CD14-positive monocyte (primary cell): ENCODE measurements around the gene FNDC3B. TPM values are rescaled to one million over a fixed set of nuclear protein-coding genes. Genes with fewer than 3 reads are reported as not detected.
A peak's percentile ranks its signal among the peaks of the same experiment; 100 is the strongest.

Source experiments
- DNase-seq, 3 donors: peaks; one replicate each; pipeline ENCODE4 v3.0.0-alpha.2; 2011 to 2022
- H2AFZ ChIP-seq: 2 replicates; pipeline ENCODE4 v1.6.0; 2012; ENCODE audit warnings: mild to moderate bottlenecking, low read depth, low read length, inconsistent platforms; ENCODE audit not compliant: insufficient read depth, poor library complexity, severe bottlenecking
- H3K27ac ChIP-seq, 2 donors: 1 replicate in 1 of 2; 2 replicates in 1 of 2; pipeline ENCODE4 v1.5.1; 2012 to 2013; ENCODE audit warnings: low read length in 2 of 2, control low read depth in 1 of 2, inconsistent platforms in 1 of 2, low read depth in 1 of 2, mild to moderate bottlenecking in 1 of 2
- H3K27me3 ChIP-seq, 2 donors: one replicate each; pipeline versions ENCODE4 v1.6.0 to v1.6.1; 2011 to 2013; ENCODE audit warnings: low read length in 2 of 2; ENCODE audit not compliant: control insufficient read depth in 2 of 2, insufficient read depth in 2 of 2
- H3K36me3 ChIP-seq, 2 donors: replicated peaks in 1 of 2; 1 replicate in 1 of 2; 2 replicates in 1 of 2; pipeline versions ENCODE4 v1.5.1 to v1.6.1; 2012 to 2013; ENCODE audit warnings: low read length in 2 of 2, control low read depth in 1 of 2, inconsistent platforms in 1 of 2, mild to moderate bottlenecking in 1 of 2; ENCODE audit not compliant: insufficient read depth in 2 of 2, control insufficient read depth in 1 of 2
- H3K4me1 ChIP-seq, 2 donors: 1 replicate in 1 of 2; 2 replicates in 1 of 2; pipeline versions ENCODE4 v1.5.1 to v1.6.1; 2012 to 2013; ENCODE audit warnings: low read length in 2 of 2, control low read depth in 1 of 2, inconsistent platforms in 1 of 2, mild to moderate bottlenecking in 1 of 2, moderate library complexity in 1 of 2; ENCODE audit not compliant: insufficient read depth in 2 of 2, control insufficient read depth in 1 of 2
- H3K4me2 ChIP-seq: replicated peaks from 2 replicates; pipeline ENCODE3; 2012; ENCODE audit warnings: low read length, moderate library complexity, mild to moderate bottlenecking; ENCODE audit not compliant: poor library complexity, severe bottlenecking; ENCODE audit errors: extremely low read depth
- H3K4me3 ChIP-seq, 3 experiments: fragments of 200-600 bp in 1 of 3; sonication (generic) in 1 of 3; replicated peaks in 1 of 3; 1 replicate in 2 of 3; 2 replicates in 1 of 3; pipeline ENCODE4 v1.5.1; 2011 to 2013; ENCODE audit warnings: low read length in 3 of 3, mild to moderate bottlenecking in 3 of 3, control low read depth in 2 of 3, low read depth in 2 of 3, inconsistent platforms in 1 of 3, moderate library complexity in 1 of 3
- H3K79me2 ChIP-seq: 2 replicates; pipeline ENCODE4 v1.6.0; 2012; ENCODE audit warnings: mild to moderate bottlenecking, control low read depth, inconsistent platforms, low read length, moderate library complexity; ENCODE audit not compliant: insufficient read depth
- H3K9ac ChIP-seq: 2 replicates; pipeline ENCODE4 v1.6.0; 2017; ENCODE audit warnings: low read length, mild to moderate bottlenecking; ENCODE audit not compliant: insufficient read depth, poor library complexity, severe bottlenecking
- H3K9me3 ChIP-seq, 2 donors: replicated peaks in 1 of 2; 1 replicate in 1 of 2; 2 replicates in 1 of 2; pipeline versions ENCODE4 v1.5.1 to v1.6.1; 2012 to 2013; ENCODE audit warnings: low read length in 2 of 2, control low read depth in 1 of 2; ENCODE audit not compliant: control insufficient read depth in 1 of 2, insufficient read depth in 1 of 2
- H4K20me1 ChIP-seq: 2 replicates; pipeline ENCODE4 v1.6.0; 2012; ENCODE audit warnings: mild to moderate bottlenecking, low read length, control low read depth, moderate library complexity; ENCODE audit not compliant: insufficient read depth
- H3K27ac Mint-ChIP-seq, 7 donors: one replicate each; pipeline ENCODE4 v1.8.0; 2020; ENCODE audit warnings: mild to moderate bottlenecking in 7 of 7, mixed read lengths in 7 of 7, moderate library complexity in 6 of 7, inconsistent platforms in 2 of 7
- H3K27me3 Mint-ChIP-seq, 3 donors: one replicate each; pipeline ENCODE4 v1.8.0; 2021 to 2022; ENCODE audit warnings: low read depth in 3 of 3, mild to moderate bottlenecking in 3 of 3, mixed read lengths in 3 of 3, moderate library complexity in 3 of 3, inconsistent platforms in 1 of 3
- H3K36me3 Mint-ChIP-seq, 2 donors: one replicate each; pipeline ENCODE4 v1.8.0; 2020; ENCODE audit warnings: mixed read lengths in 2 of 2, inconsistent platforms in 1 of 2, mild to moderate bottlenecking in 1 of 2
- H3K4me1 Mint-ChIP-seq: one replicate; pipeline ENCODE4 v1.8.0; 2020; ENCODE audit warnings: mild to moderate bottlenecking, mixed read lengths
- H3K4me3 Mint-ChIP-seq, 2 donors: one replicate each; pipeline ENCODE4 v1.8.0; 2020; ENCODE audit warnings: mild to moderate bottlenecking in 2 of 2, mixed read lengths in 2 of 2, moderate library complexity in 1 of 2
- H3K9me3 Mint-ChIP-seq, 7 donors: one replicate each; pipeline ENCODE4 v1.8.0; 2020 to 2022; ENCODE audit warnings: mixed read lengths in 7 of 7, mild to moderate bottlenecking in 6 of 7, moderate library complexity in 6 of 7, inconsistent platforms in 2 of 7
- WGBS: methylation state at CpG from one replicate; pipeline ENCODE4 v1.1.5; 2013; ENCODE audit warnings: missing lambda C conversion rate; ENCODE audit not compliant: insufficient coverage; 5-methylcytosine and 5-hydroxymethylcytosine counted together
- intact Hi-C, 2 donors: fragments of 100-400 bp; cut with micrococcal nuclease; formaldehyde crosslinking; loops; one replicate each; pipeline versions ENCODE4 v1.15.0 to v1.15.1; 2023
- polyA plus RNA-seq, 3 donors: library from polyadenylated mRNA; depleted of rRNA in 1 of 3; unstranded in 2 of 3; stranded (reverse) in 1 of 3; fragments of 300-500 nt in 2 of 3; fragments of >200 nt in 1 of 3; fragmentation: Illumina TruSeq in 2 of 3; gene quantifications; 1 replicate in 2 of 3; 2 replicates in 1 of 3; pipeline ENCODE4 v1.2.3, GENCODE V29; 2012 to 2021
- TF ChIP-seq, protein P1 (sequence below): fragments of 200-600 bp; IDR thresholded peaks from one replicate; pipeline ENCODE4 v1.8.0; 2022; ENCODE audit warnings: antibody characterized with exemption, mild to moderate bottlenecking

FNDC3B gene
- polyA plus RNA-seq, 3 donors, result 19.6 to 36.1 (median 25.7) TPM

DNA sequence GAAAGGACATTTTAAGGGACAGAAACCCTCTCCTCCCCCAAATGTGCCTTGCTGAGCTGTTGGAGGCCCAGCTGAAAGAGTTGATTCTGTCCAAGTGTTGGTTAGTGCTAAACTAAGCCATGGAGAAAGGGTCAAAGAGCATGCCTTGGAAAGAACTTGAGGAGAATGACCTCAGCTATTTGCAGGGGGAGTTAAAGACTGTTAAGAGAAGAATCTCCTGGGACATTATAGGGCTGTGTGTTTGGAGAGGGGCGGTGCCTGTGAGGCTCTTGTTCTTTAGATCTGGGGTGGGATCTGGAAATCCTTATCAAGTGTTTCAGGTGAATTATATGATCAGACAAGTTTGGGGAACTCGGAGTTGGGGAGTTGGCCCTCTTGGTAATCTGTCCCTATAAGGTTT, 13.0 kb downstream of the FNDC3B start:
- H3K4me1 Mint-ChIP-seq, result peaks cover 45% of the 10 kb centered on the region
- peaks cover 100% of the 10 kb centered on the region for H3K79me2 ChIP-seq
- WGBS, result 81% methylated on average over 2 of the region's 2 CpGs
- peaks cover 28 to 33% of the 10 kb centered on the region in 2 donors for H3K4me1 ChIP-seq
- peaks cover 90% of the 10 kb centered on the region for H4K20me1 ChIP-seq
- H3K27ac ChIP-seq, result peak overlapping the region in 1 of 2 donors; percentile 52
- no peak overlapping the region for H2AFZ ChIP-seq
- H3K36me3 ChIP-seq, result peaks cover 15 to 53% of the 10 kb centered on the region in 2 donors
- no peak overlapping the region for H3K4me3 Mint-ChIP-seq
- H3K27me3 Mint-ChIP-seq, result no peaks in the 10 kb centered on the region
- peak overlapping the region in 4 of 7 donors; percentile 12 to 49 (median 45) for H3K27ac Mint-ChIP-seq
- no peaks in the 10 kb centered on the region for H3K9me3 Mint-ChIP-seq
- intact Hi-C loops, result no loop called here
- H3K4me3 ChIP-seq, result no peak overlapping the region
- H3K4me2 ChIP-seq, result no peak overlapping the region
- no peak overlapping the region for H3K9ac ChIP-seq
- TF ChIP-seq, protein P1, sequence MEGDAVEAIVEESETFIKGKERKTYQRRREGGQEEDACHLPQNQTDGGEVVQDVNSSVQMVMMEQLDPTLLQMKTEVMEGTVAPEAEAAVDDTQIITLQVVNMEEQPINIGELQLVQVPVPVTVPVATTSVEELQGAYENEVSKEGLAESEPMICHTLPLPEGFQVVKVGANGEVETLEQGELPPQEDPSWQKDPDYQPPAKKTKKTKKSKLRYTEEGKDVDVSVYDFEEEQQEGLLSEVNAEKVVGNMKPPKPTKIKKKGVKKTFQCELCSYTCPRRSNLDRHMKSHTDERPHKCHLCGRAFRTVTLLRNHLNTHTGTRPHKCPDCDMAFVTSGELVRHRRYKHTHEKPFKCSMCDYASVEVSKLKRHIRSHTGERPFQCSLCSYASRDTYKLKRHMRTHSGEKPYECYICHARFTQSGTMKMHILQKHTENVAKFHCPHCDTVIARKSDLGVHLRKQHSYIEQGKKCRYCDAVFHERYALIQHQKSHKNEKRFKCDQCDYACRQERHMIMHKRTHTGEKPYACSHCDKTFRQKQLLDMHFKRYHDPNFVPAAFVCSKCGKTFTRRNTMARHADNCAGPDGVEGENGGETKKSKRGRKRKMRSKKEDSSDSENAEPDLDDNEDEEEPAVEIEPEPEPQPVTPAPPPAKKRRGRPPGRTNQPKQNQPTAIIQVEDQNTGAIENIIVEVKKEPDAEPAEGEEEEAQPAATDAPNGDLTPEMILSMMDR, result no peak
- peaks cover 60 to 63% of the 10 kb centered on the region in 2 donors for H3K36me3 Mint-ChIP-seq
- no peak for DNase-seq
- no peaks in the 10 kb centered on the region for H3K27me3 ChIP-seq
- H3K9me3 ChIP-seq, result no peaks in the 10 kb centered on the region

DNA sequence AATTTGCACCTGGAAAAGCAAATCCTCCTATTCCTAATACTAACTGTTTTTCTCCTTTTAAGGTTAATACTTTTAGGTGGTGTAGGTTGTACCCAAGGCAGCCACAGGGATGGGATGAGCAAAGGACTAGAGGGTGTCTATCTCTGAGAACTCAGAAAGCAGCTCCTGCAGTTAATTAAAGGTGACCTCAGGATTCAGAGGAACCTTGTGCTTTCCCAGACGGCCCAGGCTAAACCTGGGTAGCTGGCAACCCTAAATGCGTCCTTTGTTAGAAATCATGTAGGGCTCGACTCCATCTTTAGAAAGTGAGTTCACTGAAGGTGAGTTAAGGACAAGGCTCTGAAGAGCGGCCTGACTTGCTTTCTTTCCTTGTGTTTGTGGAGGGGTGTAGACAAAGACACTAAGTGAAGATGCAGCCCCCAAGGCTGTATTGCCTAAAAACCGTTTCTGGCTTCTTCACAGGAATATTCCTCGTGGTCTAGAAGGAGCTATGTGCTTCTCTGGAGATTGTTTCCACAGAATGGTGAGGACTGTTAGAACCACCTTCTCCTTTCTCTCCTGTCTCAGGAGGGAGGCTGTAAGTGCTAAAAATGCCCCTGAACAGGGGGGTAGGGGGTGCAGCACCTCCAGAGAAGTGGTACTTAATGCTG, 14.9 kb downstream of the FNDC3B start:
- H2AFZ ChIP-seq, result no peak overlapping the region
- H3K4me3 Mint-ChIP-seq, result no peak overlapping the region
- H3K4me1 ChIP-seq, result peaks cover 35 to 50% of the 10 kb centered on the region in 2 donors
- TF ChIP-seq, protein P1, result no peak
- WGBS, result 100% methylated on average over 2 of the region's 6 CpGs
- H4K20me1 ChIP-seq, result peaks cover 87% of the 10 kb centered on the region
- H3K27ac ChIP-seq, result peak overlapping the region; percentile 51 to 67
- no peaks in the 10 kb centered on the region for H3K9me3 ChIP-seq
- H3K79me2 ChIP-seq, result peaks cover 100% of the 10 kb centered on the region
- no peak overlapping the region for H3K9ac ChIP-seq
- peaks cover 58 to 63% of the 10 kb centered on the region in 2 donors for H3K36me3 Mint-ChIP-seq
- no peak overlapping the region for H3K4me3 ChIP-seq
- H3K36me3 ChIP-seq, result peaks cover 13 to 51% of the 10 kb centered on the region in 2 donors
- intact Hi-C loops, result no loop called here
- no peak overlapping the region for H3K4me2 ChIP-seq
- no peaks in the 10 kb centered on the region for H3K9me3 Mint-ChIP-seq
- H3K4me1 Mint-ChIP-seq, result peaks cover 59% of the 10 kb centered on the region
- H3K27me3 ChIP-seq, result no peaks in the 10 kb centered on the region
- DNase-seq, result no peak
- H3K27ac Mint-ChIP-seq, result peak overlapping the region; percentile 64 to 87 (median 81)
- no peaks in the 10 kb centered on the region for H3K27me3 Mint-ChIP-seq
